Endothelial cell of umbilical vein (primary cell): Measurements from ENCODE around the gene UFSP1. TPM values are rescaled to one million over a fixed set of nuclear protein-coding genes. Genes with fewer than 3 reads are reported as not detected.
A peak's percentile ranks its signal among the peaks of the same experiment; 100 is the strongest.

Experiments
- BruUV-seq: library from RNA; stranded (reverse); fragments of 400-500 nt; replicated peaks from 2 replicates; lab custom pipeline; 2021; lab: Mats Ljungman, UMichigan
- CTCF ChIA-PET: fragments of 300-600, 350-600 bp; sonication (Branson Sonifier 250); formaldehyde crosslinking; loops from one replicate; lab custom pipeline; 2021; ENCODE audit warnings: antibody characterized with exemption, inconsistent platforms; lab: Charles Lee
- POLR2A ChIA-PET: fragments of 300-600, 350-600 bp; sonication (Branson Sonifier 250); formaldehyde crosslinking; loops from one replicate; lab custom pipeline; 2021; ENCODE audit warnings: antibody characterized with exemption, inconsistent platforms; lab: Charles Lee
- DNase-seq: peaks from one replicate; pipeline ENCODE4 v3.0.0-alpha.2; 2011; ENCODE audit warnings: low read depth, low spot score
- FAIRE-seq: peaks from 2 replicates; lab custom pipeline; 2011; peaks lifted over from hg19 to GRCh38; lab: Jason Lieb, UNC
- H2AFZ ChIP-seq: 2 replicates; pipeline ENCODE4 v1.6.0; 2012; ENCODE audit warnings: low read depth, low read length, control low read depth, inconsistent platforms
- H3K27ac ChIP-seq: 2 replicates; pipeline ENCODE4 v1.5.1; 2011; ENCODE audit warnings: low read depth, mild to moderate bottlenecking, control low read depth, low read length, moderate library complexity; ENCODE audit not compliant: insufficient read depth
- H3K27me3 ChIP-seq, 2 experiments: 2 replicates each; pipeline versions ENCODE4 v1.6.0 to v1.6.1; 2011; ENCODE audit warnings: low read length in 2 of 2, mixed read lengths in 1 of 2; ENCODE audit not compliant: control insufficient read depth in 2 of 2, insufficient read depth in 2 of 2
- H3K36me3 ChIP-seq, 2 experiments: 2 replicates in 1 of 2; 3 replicates in 1 of 2; pipeline ENCODE4 v1.5.1; 2011; ENCODE audit warnings: low read length in 2 of 2, mild to moderate bottlenecking in 1 of 2, moderate library complexity in 1 of 2; ENCODE audit not compliant: control insufficient read depth in 2 of 2, insufficient read depth in 2 of 2; ENCODE audit errors: extremely low read depth in 1 of 2
- H3K4me1 ChIP-seq: 3 replicates; pipeline ENCODE4 v1.5.1; 2011; ENCODE audit warnings: mild to moderate bottlenecking, low read length; ENCODE audit not compliant: control insufficient read depth, insufficient read depth; ENCODE audit errors: extremely low read depth
- H3K4me2 ChIP-seq: 2 replicates; pipeline ENCODE4 v1.6.1; 2011; ENCODE audit warnings: low read length, control low read depth, mixed read lengths; ENCODE audit not compliant: insufficient read depth
- H3K4me3 ChIP-seq, 3 experiments: fragments of 200-600 bp in 1 of 3; sonication (generic), shearing (Covaris generic) in 1 of 3; replicated peaks in 1 of 3; 2 replicates each; pipeline ENCODE4 v1.5.1; 2011 to 2016; ENCODE audit warnings: control low read depth in 3 of 3, low read length in 3 of 3, mild to moderate bottlenecking in 2 of 3, inconsistent platforms in 1 of 3, low read depth in 1 of 3, moderate library complexity in 1 of 3; ENCODE audit not compliant: insufficient read depth in 1 of 3
- H3K79me2 ChIP-seq: 2 replicates; pipeline ENCODE4 v1.6.0; 2012; ENCODE audit warnings: low read length, inconsistent platforms; ENCODE audit not compliant: control insufficient read depth, insufficient read depth
- H3K9ac ChIP-seq: replicated peaks from 2 replicates; pipeline ENCODE3; 2011; ENCODE audit warnings: low read length, control low read depth; ENCODE audit not compliant: insufficient read depth; ENCODE audit errors: extremely low read depth
- H3K9me1 ChIP-seq: replicated peaks from 3 replicates; pipeline ENCODE4 v1.6.0; 2011; ENCODE audit warnings: mild to moderate bottlenecking, low read length; ENCODE audit not compliant: control insufficient read depth, insufficient read depth; ENCODE audit errors: extremely low read depth
- H3K9me3 ChIP-seq: replicated peaks from 2 replicates; pipeline ENCODE4 v1.5.1; 2012; ENCODE audit warnings: low read length, inconsistent platforms; ENCODE audit not compliant: control insufficient read depth, insufficient read depth
- H4K20me1 ChIP-seq: replicated peaks from 2 replicates; pipeline ENCODE3; 2011; ENCODE audit warnings: mild to moderate bottlenecking, low read length; ENCODE audit not compliant: control insufficient read depth, insufficient read depth; ENCODE audit errors: extremely low read depth
- FOS ChIP-seq: IDR thresholded peaks from 2 replicates; pipeline ENCODE4 v1.6.1; 2011; ENCODE audit warnings: mild to moderate bottlenecking, low read length, moderate library complexity, borderline replicate concordance; ENCODE audit not compliant: insufficient read depth
- MYC ChIP-seq: IDR thresholded peaks from one replicate; pipeline ENCODE4 v1.6.1; 2011; ENCODE audit warnings: mild to moderate bottlenecking, low read depth, low read length
- POLR2A ChIP-seq: IDR thresholded peaks from 2 replicates; pipeline ENCODE4 v1.6.1; 2012; ENCODE audit warnings: low read depth, mild to moderate bottlenecking, control low read depth, low read length
- POLR2AphosphoS5 ChIP-seq: IDR thresholded peaks from 2 replicates; pipeline ENCODE4 v1.6.1; 2012; ENCODE audit warnings: low read depth, mild to moderate bottlenecking, control low read depth, low read length, moderate library complexity; ENCODE audit not compliant: insufficient read depth
- dilution Hi-C: fragments of 300-500 bp; cut with MboI; formaldehyde crosslinking; loops from one replicate; pipeline ENCODE4 v1.15.0; 2019; ENCODE audit warnings: low sequenced_read_pairs; ENCODE audit not compliant: extremely low pct_ligation_motif_present
- intact Hi-C: fragments of 100-400 bp; cut with micrococcal nuclease; formaldehyde crosslinking; loops from one replicate; pipeline ENCODE4 v1.10.0; 2022
- polyA plus RNA-seq, 4 experiments: library from polyadenylated mRNA; depleted of rRNA in 3 of 4; stranded (reverse) in 3 of 4; unstranded in 1 of 4; fragments of >200 nt; gene quantifications; 2 replicates each; pipeline versions ENCODE4 v1.2.1 to v1.2.3, GENCODE V29; 2011 to 2012; ENCODE audit warnings: missing spikeins in 1 of 4
- total RNA-seq: library from RNA; stranded (reverse); gene quantifications from 2 replicates; pipeline ENCODE4 v1.2.3, GENCODE V29; 2021
- TF ChIP-seq, protein P1 (sequence below): IDR thresholded peaks from 2 replicates; pipeline ENCODE4 v1.6.1; 2011; ENCODE audit not compliant: insufficient read depth, insufficient read length
- TF ChIP-seq, protein P2 (sequence below), 2 donors: IDR thresholded peaks; 1 replicate in 1 of 2; 2 replicates in 1 of 2; pipeline ENCODE4 v1.5.1; 2011; ENCODE audit warnings: low read length in 2 of 2, mild to moderate bottlenecking in 2 of 2, moderate library complexity in 2 of 2, control low read depth in 1 of 2, inconsistent platforms in 1 of 2, low read depth in 1 of 2; ENCODE audit not compliant: insufficient read depth in 1 of 2; ENCODE audit errors: extremely low read depth in 1 of 2

UFSP1 gene
- total and polyA plus RNA-seq, 2 donors (not counting 3 experiments of a cell fraction or from before 2014, with no cell fraction given) = 0.84 to 0.93 TPM

DNA sequence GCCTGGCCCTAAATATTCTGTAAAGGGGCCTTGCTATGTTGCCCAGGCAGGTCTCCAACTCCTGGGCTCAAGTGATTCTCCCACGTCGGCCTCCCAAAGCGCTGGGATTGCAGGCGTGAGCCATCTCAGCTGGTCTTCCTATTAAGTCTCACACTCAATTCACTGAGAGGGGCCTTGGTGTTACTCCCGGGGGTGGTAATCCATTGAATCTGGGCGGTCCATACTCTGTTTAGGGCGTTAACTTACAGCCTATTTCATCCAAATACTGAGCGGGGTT lies 15.3 kb downstream of the UFSP1 start:
- ChIA-PET POLR2A (interaction anchor here (0.6 kb wide), 1 partner anchor 269 kb away, joined by 3 read pairs; no protein-coding TSS in a partner anchor), CTCF (no interaction called here)
- Histone ChIP-seq H3K4me1 (peaks cover 19% of the 10 kb centered on the region), H3K79me2 (peaks cover 46% of the 10 kb centered on the region), H3K36me3 (peaks cover 17 to 20% of the 10 kb centered on the region in 2 experiments), H3K9me3 (no peaks in the 10 kb centered on the region), H3K27me3 (no peaks in the 10 kb centered on the region), H3K4me2 (peak overlapping the region; percentile 88), H2AFZ (peak overlapping the region; percentile 87), H3K9ac (peak overlapping the region; percentile 93), H3K4me3 (peak overlapping the region in 2 of 3 experiments; percentile 59 to 79), H3K27ac (peak overlapping the region; percentile 89), H4K20me1 (no peaks in the 10 kb centered on the region), H3K9me1 (no peaks in the 10 kb centered on the region)
- dilution Hi-C loops = no loop called here
- DNase-seq (no peak), FAIRE-seq (no peak)
- TF ChIP-seq POLR2A = no peak
- TF ChIP-seq, protein P1, sequence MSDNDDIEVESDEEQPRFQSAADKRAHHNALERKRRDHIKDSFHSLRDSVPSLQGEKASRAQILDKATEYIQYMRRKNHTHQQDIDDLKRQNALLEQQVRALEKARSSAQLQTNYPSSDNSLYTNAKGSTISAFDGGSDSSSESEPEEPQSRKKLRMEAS = no peak
- TF ChIP-seq MYC = no peak
- TF ChIP-seq POLR2AphosphoS5 = no peak
- TF ChIP-seq, protein P2, sequence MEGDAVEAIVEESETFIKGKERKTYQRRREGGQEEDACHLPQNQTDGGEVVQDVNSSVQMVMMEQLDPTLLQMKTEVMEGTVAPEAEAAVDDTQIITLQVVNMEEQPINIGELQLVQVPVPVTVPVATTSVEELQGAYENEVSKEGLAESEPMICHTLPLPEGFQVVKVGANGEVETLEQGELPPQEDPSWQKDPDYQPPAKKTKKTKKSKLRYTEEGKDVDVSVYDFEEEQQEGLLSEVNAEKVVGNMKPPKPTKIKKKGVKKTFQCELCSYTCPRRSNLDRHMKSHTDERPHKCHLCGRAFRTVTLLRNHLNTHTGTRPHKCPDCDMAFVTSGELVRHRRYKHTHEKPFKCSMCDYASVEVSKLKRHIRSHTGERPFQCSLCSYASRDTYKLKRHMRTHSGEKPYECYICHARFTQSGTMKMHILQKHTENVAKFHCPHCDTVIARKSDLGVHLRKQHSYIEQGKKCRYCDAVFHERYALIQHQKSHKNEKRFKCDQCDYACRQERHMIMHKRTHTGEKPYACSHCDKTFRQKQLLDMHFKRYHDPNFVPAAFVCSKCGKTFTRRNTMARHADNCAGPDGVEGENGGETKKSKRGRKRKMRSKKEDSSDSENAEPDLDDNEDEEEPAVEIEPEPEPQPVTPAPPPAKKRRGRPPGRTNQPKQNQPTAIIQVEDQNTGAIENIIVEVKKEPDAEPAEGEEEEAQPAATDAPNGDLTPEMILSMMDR (IDR thresholded peaks at IDR 0.05; ENCODE audit: extremely low read depth in 1 of 2, insufficient read depth in 1 of 2, low read depth in 1 of 2, low read length in 2 of 2) = no peak
- no peak for TF ChIP-seq FOS
- intact Hi-C loops = loop anchor here (2.0 kb wide), 1 partner anchor 21 kb away; the partner anchor contains the start of gene SLC12A9
- BruUV-seq = no TSS peak
